ENCODE results near the gene ALDH3B1. TPM values are rescaled to one million over a fixed set of nuclear protein-coding genes. Genes with fewer than 3 reads are reported as not detected.

ALDH3B1 gene
- total and polyA plus RNA-seq, 2 donors (not counting 3 experiments of a cell fraction or from before 2014, with no cell fraction given): 0.13 to 1.0 TPM

DNA sequence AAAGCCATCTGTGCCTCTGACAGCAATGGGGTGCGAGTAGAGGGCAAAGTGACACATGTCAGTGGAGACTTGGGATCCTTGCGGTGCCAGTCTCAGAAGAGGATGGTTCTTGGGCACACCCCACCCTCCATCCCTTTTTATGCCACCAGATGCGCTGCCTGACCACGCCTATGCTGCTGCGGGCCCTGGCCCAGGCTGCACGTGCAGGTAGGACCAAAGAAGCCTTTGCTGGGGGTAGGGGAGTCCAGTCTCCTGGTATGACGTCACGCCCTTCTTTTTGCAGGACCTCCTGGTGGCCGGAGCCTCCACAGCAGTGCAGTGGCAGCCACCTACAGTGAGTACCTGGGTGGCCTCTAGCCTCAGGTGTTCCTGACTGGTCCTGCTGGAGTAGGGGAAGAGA is 21.9 kb downstream of the ALDH3B1 start:
- ChIA-PET POLR2A (no interaction called here), CTCF (no interaction called here)
- FAIRE-seq (peak; percentile 21), DNase-seq (ENCODE audit: low read depth, low spot score) (no peak)
- H3K36me3 ChIP-seq (ENCODE audit: control insufficient read depth in 2 of 2, extremely low read depth in 1 of 2, insufficient read depth in 2 of 2, low read length in 2 of 2): peaks cover 0 to 19% of the 10 kb centered on the region in 2 experiments
- H2AFZ ChIP-seq (ENCODE audit: low read depth, low read length): no peak overlapping the region
- H3K4me1 ChIP-seq (ENCODE audit: control insufficient read depth, extremely low read depth, insufficient read depth, low read length): peaks cover 14% of the 10 kb centered on the region
- no TSS peak for BruUV-seq (replicated peaks)
- intact Hi-C loops (cut with micrococcal nuclease): no loop called here
- no peak overlapping the region for H3K9ac ChIP-seq (replicated peaks; ENCODE audit: extremely low read depth, insufficient read depth, low read length)
- H3K9me3 ChIP-seq (replicated peaks; ENCODE audit: control insufficient read depth, insufficient read depth, low read length): no peaks in the 10 kb centered on the region
- H3K27ac ChIP-seq (ENCODE audit: insufficient read depth, low read depth, low read length): no peak overlapping the region
- dilution Hi-C loops (cut with MboI; ENCODE audit: extremely low pct_ligation_motif_present, low sequenced_read_pairs): no loop called here
- H3K9me1 ChIP-seq (replicated peaks; ENCODE audit: control insufficient read depth, extremely low read depth, insufficient read depth, low read length): no peaks in the 10 kb centered on the region
- H3K4me2 ChIP-seq (ENCODE audit: insufficient read depth, low read length): peak overlapping the region; percentile 56
- peaks cover 18% of the 10 kb centered on the region for H3K79me2 ChIP-seq (ENCODE audit: control insufficient read depth, insufficient read depth, low read length)
- H4K20me1 ChIP-seq (replicated peaks; ENCODE audit: control insufficient read depth, extremely low read depth, insufficient read depth, low read length): no peaks in the 10 kb centered on the region
- no peak for TF ChIP-seq MAX (IDR thresholded peaks at IDR 0.05; ENCODE audit: insufficient read depth, insufficient read length)
- TF ChIP-seq POLR2A (IDR thresholded peaks at IDR 0.05; ENCODE audit: low read depth, low read length): no peak
- no peak for TF ChIP-seq MYC (IDR thresholded peaks at IDR 0.05; ENCODE audit: low read depth, low read length)
- TF ChIP-seq GATA2 (IDR thresholded peaks at IDR 0.05; ENCODE audit: insufficient read depth, insufficient read length, low read depth, low read length): no peak
- no peak overlapping the region for H3K4me3 ChIP-seq (replicated peaks in 1 of 3; ENCODE audit: insufficient read depth in 1 of 3, low read depth in 1 of 3, low read length in 3 of 3)
- H3K27me3 ChIP-seq (ENCODE audit: control insufficient read depth in 2 of 2, insufficient read depth in 2 of 2, low read length in 2 of 2): no peaks in the 10 kb centered on the region

GRCh38 chr11:68032997-68033707 is 23.0 kb downstream of the ALDH3B1 start:
- no peak overlapping the region for H3K4me2 ChIP-seq (ENCODE audit: insufficient read depth, low read length)
- H3K9ac ChIP-seq (replicated peaks; ENCODE audit: extremely low read depth, insufficient read depth, low read length): no peak overlapping the region
- dilution Hi-C loops (cut with MboI; ENCODE audit: extremely low pct_ligation_motif_present, low sequenced_read_pairs): no loop called here
- no peaks in the 10 kb centered on the region for H4K20me1 ChIP-seq (replicated peaks; ENCODE audit: control insufficient read depth, extremely low read depth, insufficient read depth, low read length)
- H3K27ac ChIP-seq (ENCODE audit: insufficient read depth, low read depth, low read length): no peak overlapping the region
- no peaks in the 10 kb centered on the region for H3K9me3 ChIP-seq (replicated peaks; ENCODE audit: control insufficient read depth, insufficient read depth, low read length)
- H2AFZ ChIP-seq (ENCODE audit: low read depth, low read length): no peak overlapping the region
- TF ChIP-seq MYC (IDR thresholded peaks at IDR 0.05; ENCODE audit: low read depth, low read length) (no peak), POLR2A (IDR thresholded peaks at IDR 0.05; ENCODE audit: low read depth, low read length) (no peak), GATA2 (IDR thresholded peaks at IDR 0.05; ENCODE audit: insufficient read depth, insufficient read length, low read depth, low read length) (no peak), JUN (IDR thresholded peaks at IDR 0.05; ENCODE audit: borderline replicate concordance, insufficient read depth, insufficient read length, low read depth) (no peak), EZH2 (IDR thresholded peaks at IDR 0.05; ENCODE audit: borderline replicate concordance, low read depth, low read length, severe bottlenecking) (no peak), POLR2AphosphoS5 (IDR thresholded peaks at IDR 0.05; ENCODE audit: insufficient read depth, low read depth, low read length) (no peak), CTCF (IDR thresholded peaks at IDR 0.05; ENCODE audit: extremely low read depth in 1 of 2, insufficient read depth in 1 of 2, low read depth in 1 of 2, low read length in 2 of 2) (no peak), MAX (IDR thresholded peaks at IDR 0.05; ENCODE audit: insufficient read depth, insufficient read length) (no peak), FOS (IDR thresholded peaks at IDR 0.05; ENCODE audit: borderline replicate concordance, insufficient read depth, low read length) (no peak)
- ChIA-PET CTCF (no interaction called here), POLR2A (no interaction called here)
- no peak for DNase-seq (ENCODE audit: low read depth, low spot score)
- no peak overlapping the region for H3K4me3 ChIP-seq (replicated peaks in 1 of 3; ENCODE audit: insufficient read depth in 1 of 3, low read depth in 1 of 3, low read length in 3 of 3)
- peaks cover 18% of the 10 kb centered on the region for H3K79me2 ChIP-seq (ENCODE audit: control insufficient read depth, insufficient read depth, low read length)
- BruUV-seq (replicated peaks): no TSS peak
- intact Hi-C loops (cut with micrococcal nuclease): no loop called here
- no peak for FAIRE-seq
- no peaks in the 10 kb centered on the region for H3K27me3 ChIP-seq (ENCODE audit: control insufficient read depth in 2 of 2, insufficient read depth in 2 of 2, low read length in 2 of 2)
- H3K9me1 ChIP-seq (replicated peaks; ENCODE audit: control insufficient read depth, extremely low read depth, insufficient read depth, low read length): no peaks in the 10 kb centered on the region
- peaks cover 0 to 19% of the 10 kb centered on the region in 2 experiments for H3K36me3 ChIP-seq (ENCODE audit: control insufficient read depth in 2 of 2, extremely low read depth in 1 of 2, insufficient read depth in 2 of 2, low read length in 2 of 2)
- peaks cover 18% of the 10 kb centered on the region for H3K4me1 ChIP-seq (ENCODE audit: control insufficient read depth, extremely low read depth, insufficient read depth, low read length)

Measured in endothelial cell of umbilical vein (primary cell).